ENCODE data around the gene CRYBG3. TPM values are rescaled to one million over a fixed set of nuclear protein-coding genes. Genes with fewer than 3 reads are reported as not detected.

The CRYBG3 gene
- polyA plus RNA-seq, 6 donors from 2014 or later = 0.76 to 2.9 (median 1.5) TPM

- no peaks in the 10 kb centered on the region for H3K27me3 Mint-ChIP-seq
- ATAC-seq (ENCODE audit: low read depth in 2 of 2) (no peak), DNase-seq (no peak)
- peak overlapping the region in 1 of 6 donors; percentile 12 for H3K27ac Mint-ChIP-seq
- no peak overlapping the region for H3K4me3 Mint-ChIP-seq
- H3K9me3 Mint-ChIP-seq = no peaks in the 10 kb centered on the region
- H3K4me1 Mint-ChIP-seq = peaks cover 7 to 37% (median 20%) of the 10 kb centered on the region in 3 donors
- peaks cover 9 to 17% of the 10 kb centered on the region in 2 donors for H3K36me3 Mint-ChIP-seq
These were observed 139.4 kb downstream of the CRYBG3 start for GRCh38 chr3:97960993-97961766.

GRCh38 chr3:97967966-97968365 is 146.2 kb downstream of the CRYBG3 start:
- H3K4me1 Mint-ChIP-seq = peaks cover 28 to 63% (median 51%) of the 10 kb centered on the region in 3 donors
- DNase-seq = no peak
- peak overlapping the region in 1 of 8 donors; percentile 29 for H3K4me3 Mint-ChIP-seq
- peaks cover 4 to 7% of the 10 kb centered on the region in 2 donors for H3K36me3 Mint-ChIP-seq
- H3K27me3 Mint-ChIP-seq = no peaks in the 10 kb centered on the region
- H3K27ac Mint-ChIP-seq = no peak overlapping the region
- H3K9me3 Mint-ChIP-seq = no peaks in the 10 kb centered on the region
- no peak for ATAC-seq (ENCODE audit: low read depth in 2 of 2)

- no peak overlapping the region for H3K4me3 Mint-ChIP-seq
- H3K27ac Mint-ChIP-seq = peak overlapping the region in 1 of 6 donors; percentile 14
- DNase-seq (no peak), ATAC-seq (ENCODE audit: low read depth in 2 of 2) (no peak)
- peaks cover 4 to 7% of the 10 kb centered on the region in 2 donors for H3K36me3 Mint-ChIP-seq
- no peaks in the 10 kb centered on the region for H3K9me3 Mint-ChIP-seq
- H3K27me3 Mint-ChIP-seq = no peaks in the 10 kb centered on the region
- H3K4me1 Mint-ChIP-seq = peaks cover 27 to 63% (median 52%) of the 10 kb centered on the region in 3 donors
These were observed 146.6 kb downstream of the CRYBG3 start for GRCh38 chr3:97968376-97968775.

- Mint-ChIP-seq H3K4me1 (peaks cover 24 to 57% (median 54%) of the 10 kb centered on the region in 3 donors), H3K27ac (peak overlapping the region in 2 of 6 donors; percentile 3 to 14), H3K4me3 (peak overlapping the region in 1 of 8 donors; percentile 84), H3K27me3 (no peaks in the 10 kb centered on the region), H3K9me3 (no peaks in the 10 kb centered on the region), H3K36me3 (peaks cover 0 to 4% of the 10 kb centered on the region in 2 donors)
- ATAC-seq (ENCODE audit: low read depth in 2 of 2) (no peak), DNase-seq (no peak)
These were observed 147.7 kb downstream of the CRYBG3 start for GRCh38 chr3:97969541-97969940.

- Mint-ChIP-seq H3K4me3 (peak overlapping the region in 6 of 8 donors; percentile 16 to 95 (median 84)), H3K9me3 (no peaks in the 10 kb centered on the region), H3K4me1 (peaks cover 27 to 61% (median 54%) of the 10 kb centered on the region in 3 donors), H3K36me3 (peaks cover 0 to 4% of the 10 kb centered on the region in 2 donors), H3K27ac (peak overlapping the region in 2 of 6 donors; percentile 1 to 7), H3K27me3 (no peaks in the 10 kb centered on the region)
- DNase-seq (no peak), ATAC-seq (ENCODE audit: low read depth in 2 of 2) (no peak)
These were observed 148.3 kb downstream of the CRYBG3 start for GRCh38 chr3:97970156-97970555.

GRCh38 chr3:97970956-97971620 is 149.3 kb downstream of the CRYBG3 start:
- DNase-seq (no peak), ATAC-seq (ENCODE audit: low read depth in 2 of 2) (no peak)
- H3K27me3 Mint-ChIP-seq = no peaks in the 10 kb centered on the region
- H3K36me3 Mint-ChIP-seq = peaks cover 0 to 4% of the 10 kb centered on the region in 2 donors
- peaks cover 24 to 60% (median 46%) of the 10 kb centered on the region in 3 donors for H3K4me1 Mint-ChIP-seq
- H3K4me3 Mint-ChIP-seq = peak overlapping the region; percentile 84 to 97 (median 94)
- H3K9me3 Mint-ChIP-seq = no peaks in the 10 kb centered on the region
- peak overlapping the region in 5 of 6 donors; percentile 44 to 96 (median 89) for H3K27ac Mint-ChIP-seq

- Mint-ChIP-seq H3K36me3 (peaks cover 0 to 2% of the 10 kb centered on the region in 2 donors), H3K27ac (peak within 1 kb of the TSS; percentile 59 to 96 (median 91)), H3K27me3 (no peaks in the 10 kb centered on the region), H3K4me1 (peaks cover 24 to 58% (median 45%) of the 10 kb centered on the region in 3 donors), H3K9me3 (no peaks in the 10 kb centered on the region), H3K4me3 (peak within 1 kb of the TSS; percentile 84 to 97 (median 94))
- ATAC-seq (ENCODE audit: low read depth in 2 of 2) (peak; percentile 89 to 90), DNase-seq (peak; percentile 67)
These were observed 150.1 kb downstream of the CRYBG3 start, which contains the start of gene RIOX2 for GRCh38 chr3:97971679-97972567. TSS of gene RIOX2 (minus strand) at chr3:97972431. CDS start at chr3:97967593, 4,838 bp downstream.

- H3K4me1 Mint-ChIP-seq = peaks cover 24 to 52% (median 44%) of the 10 kb centered on the region in 3 donors
- DNase-seq = no peak
- ATAC-seq (ENCODE audit: low read depth in 2 of 2) = no peak
- H3K4me3 Mint-ChIP-seq = peak overlapping the region; percentile 70 to 90 (median 82)
- no peaks in the 10 kb centered on the region for H3K9me3 Mint-ChIP-seq
- peak overlapping the region in 5 of 6 donors; percentile 9 to 82 (median 59) for H3K27ac Mint-ChIP-seq
- no peaks in the 10 kb centered on the region for H3K36me3 Mint-ChIP-seq
- H3K27me3 Mint-ChIP-seq = no peaks in the 10 kb centered on the region
These were observed 151.2 kb downstream of the CRYBG3 start for GRCh38 chr3:97972976-97973375.

GRCh38 chr3:97974996-97975395 is 153.2 kb downstream of the CRYBG3 start:
- peak overlapping the region in 1 of 6 donors; percentile 43 for H3K27ac Mint-ChIP-seq
- no peak for ATAC-seq (ENCODE audit: low read depth in 2 of 2)
- DNase-seq = no peak
- H3K4me3 Mint-ChIP-seq = peak overlapping the region in 1 of 8 donors; percentile 65
- no peaks in the 10 kb centered on the region for H3K9me3 Mint-ChIP-seq
- no peaks in the 10 kb centered on the region for H3K36me3 Mint-ChIP-seq
- no peaks in the 10 kb centered on the region for H3K27me3 Mint-ChIP-seq
- peaks cover 17 to 36% (median 25%) of the 10 kb centered on the region in 3 donors for H3K4me1 Mint-ChIP-seq

- Mint-ChIP-seq H3K27ac (no peak overlapping the region), H3K36me3 (no peaks in the 10 kb centered on the region), H3K4me3 (peak overlapping the region in 1 of 8 donors; percentile 65), H3K27me3 (no peaks in the 10 kb centered on the region), H3K9me3 (no peaks in the 10 kb centered on the region), H3K4me1 (peaks cover 13 to 31% (median 20%) of the 10 kb centered on the region in 3 donors)
- DNase-seq = no peak
- no peak for ATAC-seq (ENCODE audit: low read depth in 2 of 2)
These were observed 153.7 kb downstream of the CRYBG3 start for GRCh38 chr3:97975466-97975865.

GRCh38 chr3:97979610-97980009 is 157.8 kb downstream of the CRYBG3 start:
- Mint-ChIP-seq H3K4me3 (no peak overlapping the region), H3K36me3 (no peaks in the 10 kb centered on the region), H3K9me3 (no peaks in the 10 kb centered on the region), H3K27me3 (no peaks in the 10 kb centered on the region), H3K27ac (no peak overlapping the region), H3K4me1 (peaks cover 0 to 5% (median 4%) of the 10 kb centered on the region in 3 donors)
- no peak for ATAC-seq (ENCODE audit: low read depth in 2 of 2)
- no peak for DNase-seq

GRCh38 chr3:97981886-97982285 is 160.1 kb downstream of the CRYBG3 start:
- Mint-ChIP-seq H3K36me3 (no peaks in the 10 kb centered on the region), H3K4me3 (no peak overlapping the region), H3K27me3 (no peaks in the 10 kb centered on the region), H3K27ac (peak overlapping the region in 1 of 6 donors; percentile 70), H3K4me1 (no peaks in the 10 kb centered on the region), H3K9me3 (no peaks in the 10 kb centered on the region)
- ATAC-seq (ENCODE audit: low read depth in 2 of 2) (no peak), DNase-seq (no peak)

Data from naive B cell (primary cell).